GM12872 (cell line): ENCODE results near the gene DCAF12.

Source experiments
- TF ChIP-seq, protein P1 (sequence below): IDR thresholded peaks from 3 replicates; pipeline ENCODE4 v1.5.1; 2011; ENCODE audit warnings: low read depth, mild to moderate bottlenecking, low read length, moderate library complexity; ENCODE audit not compliant: insufficient read depth

Gene DCAF12

DNA sequence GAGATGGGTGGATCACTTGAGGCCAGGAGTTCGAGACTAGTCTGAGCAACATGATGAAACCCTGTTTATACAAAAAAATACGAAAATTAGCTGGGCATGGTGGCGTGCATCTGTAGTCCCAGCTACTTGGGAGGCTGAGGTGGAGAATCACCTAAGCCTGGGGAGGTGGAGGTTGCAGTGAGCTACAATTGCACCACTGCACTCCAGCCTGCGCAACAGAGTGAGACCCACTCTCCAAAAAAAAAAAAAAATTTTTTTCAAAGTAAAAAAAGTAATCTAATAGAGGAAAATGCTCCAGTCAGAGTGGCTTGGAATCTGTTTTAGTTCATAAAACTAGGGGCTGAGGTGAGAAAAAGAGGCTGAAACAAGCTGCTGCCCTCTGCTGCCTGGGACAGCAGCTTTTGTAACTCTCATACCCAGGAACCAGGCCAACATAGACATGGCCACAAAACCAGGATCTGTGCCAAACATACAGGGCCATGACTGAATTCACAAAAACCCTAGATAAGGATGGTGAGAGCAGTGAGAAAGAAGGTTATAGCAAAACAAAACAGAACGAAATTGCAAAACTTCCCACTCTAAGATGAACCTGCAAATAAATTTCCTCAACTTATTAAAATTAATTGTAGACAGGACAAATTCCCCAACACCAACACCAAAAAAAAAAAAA lies 13.1 kb upstream of the DCAF12 start:
- TF ChIP-seq, protein P1, sequence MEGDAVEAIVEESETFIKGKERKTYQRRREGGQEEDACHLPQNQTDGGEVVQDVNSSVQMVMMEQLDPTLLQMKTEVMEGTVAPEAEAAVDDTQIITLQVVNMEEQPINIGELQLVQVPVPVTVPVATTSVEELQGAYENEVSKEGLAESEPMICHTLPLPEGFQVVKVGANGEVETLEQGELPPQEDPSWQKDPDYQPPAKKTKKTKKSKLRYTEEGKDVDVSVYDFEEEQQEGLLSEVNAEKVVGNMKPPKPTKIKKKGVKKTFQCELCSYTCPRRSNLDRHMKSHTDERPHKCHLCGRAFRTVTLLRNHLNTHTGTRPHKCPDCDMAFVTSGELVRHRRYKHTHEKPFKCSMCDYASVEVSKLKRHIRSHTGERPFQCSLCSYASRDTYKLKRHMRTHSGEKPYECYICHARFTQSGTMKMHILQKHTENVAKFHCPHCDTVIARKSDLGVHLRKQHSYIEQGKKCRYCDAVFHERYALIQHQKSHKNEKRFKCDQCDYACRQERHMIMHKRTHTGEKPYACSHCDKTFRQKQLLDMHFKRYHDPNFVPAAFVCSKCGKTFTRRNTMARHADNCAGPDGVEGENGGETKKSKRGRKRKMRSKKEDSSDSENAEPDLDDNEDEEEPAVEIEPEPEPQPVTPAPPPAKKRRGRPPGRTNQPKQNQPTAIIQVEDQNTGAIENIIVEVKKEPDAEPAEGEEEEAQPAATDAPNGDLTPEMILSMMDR, result peak; percentile 28; the same call in 1 of the 3 replicates

DNA sequence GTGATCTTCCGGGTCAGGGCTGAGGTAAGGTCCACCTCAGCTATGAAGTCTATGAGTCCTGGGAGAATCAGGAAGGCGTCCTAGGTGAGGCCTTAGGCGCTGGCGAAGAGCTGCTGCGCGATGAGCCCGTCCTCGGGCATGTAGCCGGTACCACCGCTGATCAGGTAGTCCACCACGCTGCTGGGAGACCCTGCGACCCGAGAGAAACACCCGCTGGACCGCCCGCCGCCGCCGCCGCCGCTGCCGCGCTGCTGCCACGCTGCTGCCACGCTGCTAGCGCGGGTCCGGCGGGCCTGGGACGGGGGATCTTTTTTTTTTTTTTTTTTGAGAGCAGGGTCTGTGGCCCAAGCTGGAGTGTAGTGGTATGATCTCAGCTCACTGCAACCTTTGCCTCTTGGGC lies 8.0 kb upstream of the DCAF12 start:
- TF ChIP-seq, protein P1, result no peak

DNA sequence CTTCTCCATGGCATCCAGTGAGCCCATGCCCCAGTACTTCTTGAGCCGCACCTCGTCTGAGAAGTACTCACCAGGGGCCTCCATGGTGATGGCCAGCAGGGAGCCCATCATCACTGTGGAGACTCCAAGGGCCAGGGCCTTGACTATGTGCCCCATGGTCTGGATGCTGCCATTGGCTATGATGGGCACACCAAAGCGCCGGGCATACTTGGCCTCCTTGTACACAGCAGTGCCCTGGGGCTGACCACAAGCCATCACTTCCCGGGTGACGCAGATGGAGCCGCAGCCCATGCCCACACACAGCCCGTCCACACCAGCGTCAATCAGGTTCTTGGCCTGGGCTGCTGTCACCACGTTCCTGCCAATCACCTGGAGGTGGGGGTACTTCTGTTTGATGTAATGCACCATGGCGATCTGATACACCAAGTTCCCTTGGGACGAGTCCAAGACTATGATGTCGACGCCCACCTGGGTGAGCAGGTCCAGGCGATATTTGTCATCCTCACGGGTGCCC lies 7.0 kb upstream of the DCAF12 start:
- TF ChIP-seq, protein P1, result no peak

DNA sequence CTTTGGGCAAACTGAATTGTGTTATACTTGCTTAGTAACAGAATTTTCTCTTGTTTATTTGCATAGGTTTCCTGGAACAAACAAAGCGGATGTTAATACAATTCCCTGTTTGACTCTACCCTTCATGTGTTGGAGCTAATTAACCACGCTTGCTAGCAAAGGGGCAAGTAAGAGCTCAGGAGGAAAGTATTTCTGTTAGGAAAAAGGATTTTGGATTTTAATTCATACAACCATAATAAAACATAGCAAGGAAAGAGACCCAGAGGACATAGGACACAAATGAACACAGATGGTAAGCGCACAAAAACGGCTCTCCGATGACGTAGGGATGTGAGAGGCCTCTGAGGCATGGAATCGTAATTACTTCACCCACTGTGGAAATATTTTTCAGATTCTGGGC lies 5.1 kb upstream of the DCAF12 start:
- TF ChIP-seq, protein P1, result no peak

DNA sequence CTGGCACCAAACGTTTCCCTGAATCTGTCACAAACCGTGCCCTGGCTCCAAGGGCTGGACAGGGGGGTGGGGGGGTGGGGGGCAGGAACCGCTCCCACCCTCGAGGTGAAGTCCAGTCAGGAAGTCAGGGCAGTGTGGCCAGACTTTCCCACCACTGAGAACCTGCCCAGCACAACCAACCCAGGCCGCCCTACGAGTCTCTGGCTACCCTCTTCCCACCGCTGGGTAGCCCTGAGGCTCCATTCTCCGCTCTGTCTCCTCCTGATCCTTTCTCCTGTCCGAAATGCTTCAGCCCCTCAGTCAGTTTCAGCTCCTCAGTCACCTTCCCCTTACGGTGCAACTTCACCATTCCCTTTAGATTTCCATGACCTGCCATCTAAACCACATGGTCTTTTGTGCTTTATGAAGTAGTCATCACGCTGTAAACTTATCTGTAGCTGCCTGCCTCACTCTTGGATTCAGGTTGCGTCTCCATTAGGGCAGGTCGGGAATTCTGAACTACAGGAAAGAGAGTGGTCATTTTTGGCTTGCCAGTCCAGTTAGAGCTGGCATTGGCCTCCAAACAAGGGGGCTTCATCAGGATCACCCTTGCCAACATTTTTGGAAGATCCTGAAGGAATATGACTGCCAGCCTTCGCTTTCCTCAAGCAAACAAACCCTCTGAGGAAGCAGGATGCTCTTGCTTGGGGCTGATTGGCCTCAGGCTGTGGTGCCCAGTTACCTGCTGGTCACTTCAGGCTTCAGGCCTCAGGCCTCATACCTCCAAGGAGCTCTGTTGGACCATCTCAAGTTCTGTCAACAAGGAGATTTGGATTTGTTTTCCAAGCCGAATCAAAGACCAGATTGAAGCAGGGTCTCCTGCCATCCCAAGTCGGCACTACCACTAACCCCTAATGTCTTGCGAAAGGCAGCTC lies 794 bp upstream of the DCAF12 start:
- TF ChIP-seq, protein P1, result no peak

DNA sequence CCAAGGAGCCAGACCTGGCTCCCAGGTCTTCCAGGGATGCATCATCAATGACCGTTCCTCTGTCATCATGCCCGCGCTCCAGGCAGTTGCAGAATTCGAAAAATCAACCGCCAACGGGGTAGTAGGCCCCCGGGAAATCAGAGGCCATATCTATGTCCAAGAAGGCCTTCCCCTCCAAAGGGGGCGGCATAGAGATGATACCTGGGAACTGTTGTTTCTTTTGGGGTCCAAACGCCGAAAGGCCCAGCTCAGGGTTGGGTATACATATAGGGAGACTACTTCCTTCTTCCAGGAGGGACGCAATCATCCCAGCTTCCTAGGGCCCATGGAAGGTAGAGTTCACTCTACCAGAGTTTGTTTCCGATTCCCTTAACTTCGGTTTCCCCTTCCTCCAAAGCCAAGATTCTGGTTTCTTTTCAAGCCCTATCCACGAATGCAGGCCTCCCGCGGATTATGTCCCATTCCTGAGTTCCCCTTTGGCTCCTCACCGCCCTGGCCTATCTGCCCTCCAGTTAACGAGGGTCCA lies 754 bp downstream of the DCAF12 start:
- TF ChIP-seq, protein P1, result no peak

DNA sequence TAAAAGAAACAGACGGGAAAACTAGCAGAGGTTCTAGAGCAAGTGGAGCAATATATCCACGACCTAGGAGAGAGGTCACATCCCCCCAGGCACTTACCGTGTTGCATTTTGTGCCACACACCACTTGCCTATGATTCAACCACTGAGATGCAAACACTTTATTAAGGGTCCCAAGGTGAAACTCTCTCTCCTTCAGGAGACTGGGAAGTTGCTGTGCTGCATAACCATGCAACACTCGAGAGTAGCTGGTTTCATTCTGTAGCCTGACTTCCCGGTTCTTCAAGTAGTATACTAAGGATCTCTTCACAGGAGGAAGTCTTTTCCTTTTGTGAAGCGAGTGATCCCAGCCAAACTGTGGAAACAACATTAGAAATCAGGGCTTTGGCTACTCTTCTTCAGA lies 1.6 kb downstream of the DCAF12 start:
- TF ChIP-seq, protein P1, result no peak
